Breast epithelium (tissue), 3 donors: Measurements from ENCODE around the gene TECTA.

Experiments used
- CTCF ChIP-seq, 3 donors: fragments of 450-650 bp; IDR thresholded peaks; one replicate each; pipeline ENCODE4 v1.5.1; 2016 to 2017; ENCODE audit warnings: antibody characterized with exemption in 3 of 3, mild to moderate bottlenecking in 3 of 3, moderate library complexity in 3 of 3
- POLR2AphosphoS5 ChIP-seq, 3 donors: sonication (generic); formaldehyde crosslinking; IDR thresholded peaks; one replicate each; pipeline ENCODE4 v1.6.1; 2017; ENCODE audit warnings: antibody characterized with exemption in 3 of 3

- TF ChIP-seq POLR2AphosphoS5 (IDR thresholded peaks at IDR 0.05) (no peak), CTCF (IDR thresholded peaks at IDR 0.05) (no peak)
Measured at GRCh38 chr11:121066623-121067022, 34.4 kb upstream of the TECTA start.
